HL-60 (cell line): ENCODE measurements around the gene POMC.

Experiments
- POLR2AphosphoS5 ChIP-seq: IDR thresholded peaks from 2 replicates; pipeline ENCODE4 v1.6.1; 2012; ENCODE audit warnings: low read depth
- TF ChIP-seq, protein P1 (sequence below): IDR thresholded peaks from one replicate; pipeline ENCODE4 v1.5.1; 2011; ENCODE audit warnings: low read length, control low read depth, inconsistent platforms; ENCODE audit not compliant: insufficient read depth
- TF ChIP-seq, protein P2 (sequence below): IDR thresholded peaks from 2 replicates; pipeline ENCODE4 v1.6.1; 2012; ENCODE audit warnings: low read depth; ENCODE audit not compliant: insufficient replicate concordance

DNA sequence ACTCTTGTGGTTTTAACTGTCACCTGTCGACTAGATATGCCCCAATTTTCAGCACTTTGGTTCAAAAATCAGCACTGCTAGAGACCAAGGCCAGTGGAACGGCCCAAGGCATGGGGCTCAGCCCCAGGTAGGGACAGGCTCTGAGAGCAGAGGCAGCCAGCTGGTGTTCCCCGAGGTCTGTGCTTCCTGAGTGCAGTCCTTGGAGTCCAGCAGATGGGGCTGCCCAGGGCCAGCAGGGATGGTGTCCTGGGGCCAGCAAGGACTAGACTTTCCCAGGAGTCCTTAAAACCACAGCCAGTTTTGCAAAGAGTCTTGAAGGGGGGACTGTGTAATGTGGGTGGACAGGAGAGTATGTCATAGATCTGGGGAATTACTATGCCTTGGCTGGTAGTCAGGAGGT is 56.3 kb downstream of the POMC start:
- TF ChIP-seq, protein P1, sequence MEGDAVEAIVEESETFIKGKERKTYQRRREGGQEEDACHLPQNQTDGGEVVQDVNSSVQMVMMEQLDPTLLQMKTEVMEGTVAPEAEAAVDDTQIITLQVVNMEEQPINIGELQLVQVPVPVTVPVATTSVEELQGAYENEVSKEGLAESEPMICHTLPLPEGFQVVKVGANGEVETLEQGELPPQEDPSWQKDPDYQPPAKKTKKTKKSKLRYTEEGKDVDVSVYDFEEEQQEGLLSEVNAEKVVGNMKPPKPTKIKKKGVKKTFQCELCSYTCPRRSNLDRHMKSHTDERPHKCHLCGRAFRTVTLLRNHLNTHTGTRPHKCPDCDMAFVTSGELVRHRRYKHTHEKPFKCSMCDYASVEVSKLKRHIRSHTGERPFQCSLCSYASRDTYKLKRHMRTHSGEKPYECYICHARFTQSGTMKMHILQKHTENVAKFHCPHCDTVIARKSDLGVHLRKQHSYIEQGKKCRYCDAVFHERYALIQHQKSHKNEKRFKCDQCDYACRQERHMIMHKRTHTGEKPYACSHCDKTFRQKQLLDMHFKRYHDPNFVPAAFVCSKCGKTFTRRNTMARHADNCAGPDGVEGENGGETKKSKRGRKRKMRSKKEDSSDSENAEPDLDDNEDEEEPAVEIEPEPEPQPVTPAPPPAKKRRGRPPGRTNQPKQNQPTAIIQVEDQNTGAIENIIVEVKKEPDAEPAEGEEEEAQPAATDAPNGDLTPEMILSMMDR = no peak
- TF ChIP-seq POLR2AphosphoS5 = no peak
- TF ChIP-seq, protein P2, sequence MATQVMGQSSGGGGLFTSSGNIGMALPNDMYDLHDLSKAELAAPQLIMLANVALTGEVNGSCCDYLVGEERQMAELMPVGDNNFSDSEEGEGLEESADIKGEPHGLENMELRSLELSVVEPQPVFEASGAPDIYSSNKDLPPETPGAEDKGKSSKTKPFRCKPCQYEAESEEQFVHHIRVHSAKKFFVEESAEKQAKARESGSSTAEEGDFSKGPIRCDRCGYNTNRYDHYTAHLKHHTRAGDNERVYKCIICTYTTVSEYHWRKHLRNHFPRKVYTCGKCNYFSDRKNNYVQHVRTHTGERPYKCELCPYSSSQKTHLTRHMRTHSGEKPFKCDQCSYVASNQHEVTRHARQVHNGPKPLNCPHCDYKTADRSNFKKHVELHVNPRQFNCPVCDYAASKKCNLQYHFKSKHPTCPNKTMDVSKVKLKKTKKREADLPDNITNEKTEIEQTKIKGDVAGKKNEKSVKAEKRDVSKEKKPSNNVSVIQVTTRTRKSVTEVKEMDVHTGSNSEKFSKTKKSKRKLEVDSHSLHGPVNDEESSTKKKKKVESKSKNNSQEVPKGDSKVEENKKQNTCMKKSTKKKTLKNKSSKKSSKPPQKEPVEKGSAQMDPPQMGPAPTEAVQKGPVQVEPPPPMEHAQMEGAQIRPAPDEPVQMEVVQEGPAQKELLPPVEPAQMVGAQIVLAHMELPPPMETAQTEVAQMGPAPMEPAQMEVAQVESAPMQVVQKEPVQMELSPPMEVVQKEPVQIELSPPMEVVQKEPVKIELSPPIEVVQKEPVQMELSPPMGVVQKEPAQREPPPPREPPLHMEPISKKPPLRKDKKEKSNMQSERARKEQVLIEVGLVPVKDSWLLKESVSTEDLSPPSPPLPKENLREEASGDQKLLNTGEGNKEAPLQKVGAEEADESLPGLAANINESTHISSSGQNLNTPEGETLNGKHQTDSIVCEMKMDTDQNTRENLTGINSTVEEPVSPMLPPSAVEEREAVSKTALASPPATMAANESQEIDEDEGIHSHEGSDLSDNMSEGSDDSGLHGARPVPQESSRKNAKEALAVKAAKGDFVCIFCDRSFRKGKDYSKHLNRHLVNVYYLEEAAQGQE = no peak
